ENCODE results near the gene NOTCH1. TPM values are rescaled to one million over a fixed set of nuclear protein-coding genes. Genes with fewer than 3 reads are reported as not detected.

The NOTCH1 gene
- total RNA-seq, 1 experiment from 2014 or later = 17.7 TPM

GRCh38 chr9:136494012-136494411 is 51.8 kb downstream of the NOTCH1 start:
- no peak overlapping the region for H3K4me3 Mint-ChIP-seq (ENCODE audit: low read depth, unreplicated experiment)
- H3K4me1 Mint-ChIP-seq (ENCODE audit: low read depth, unreplicated experiment) = no peaks in the 10 kb centered on the region
- no peaks in the 10 kb centered on the region for H3K36me3 Mint-ChIP-seq (ENCODE audit: insufficient read depth, unreplicated experiment)
- no TSS peak for BruUV-seq (replicated peaks)
- no peaks in the 10 kb centered on the region for H3K9me3 Mint-ChIP-seq (ENCODE audit: low read depth, unreplicated experiment)
- intact Hi-C loops (cut with micrococcal nuclease; ENCODE audit: unreplicated experiment) = no loop called here
- H3K27ac Mint-ChIP-seq (ENCODE audit: unreplicated experiment) = no peak overlapping the region
- TF ChIP-seq, protein P1, sequence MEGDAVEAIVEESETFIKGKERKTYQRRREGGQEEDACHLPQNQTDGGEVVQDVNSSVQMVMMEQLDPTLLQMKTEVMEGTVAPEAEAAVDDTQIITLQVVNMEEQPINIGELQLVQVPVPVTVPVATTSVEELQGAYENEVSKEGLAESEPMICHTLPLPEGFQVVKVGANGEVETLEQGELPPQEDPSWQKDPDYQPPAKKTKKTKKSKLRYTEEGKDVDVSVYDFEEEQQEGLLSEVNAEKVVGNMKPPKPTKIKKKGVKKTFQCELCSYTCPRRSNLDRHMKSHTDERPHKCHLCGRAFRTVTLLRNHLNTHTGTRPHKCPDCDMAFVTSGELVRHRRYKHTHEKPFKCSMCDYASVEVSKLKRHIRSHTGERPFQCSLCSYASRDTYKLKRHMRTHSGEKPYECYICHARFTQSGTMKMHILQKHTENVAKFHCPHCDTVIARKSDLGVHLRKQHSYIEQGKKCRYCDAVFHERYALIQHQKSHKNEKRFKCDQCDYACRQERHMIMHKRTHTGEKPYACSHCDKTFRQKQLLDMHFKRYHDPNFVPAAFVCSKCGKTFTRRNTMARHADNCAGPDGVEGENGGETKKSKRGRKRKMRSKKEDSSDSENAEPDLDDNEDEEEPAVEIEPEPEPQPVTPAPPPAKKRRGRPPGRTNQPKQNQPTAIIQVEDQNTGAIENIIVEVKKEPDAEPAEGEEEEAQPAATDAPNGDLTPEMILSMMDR (IDR thresholded peaks at IDR 0.05; ENCODE audit: unreplicated experiment) = no peak
- CTCF ChIA-PET = no interaction called here
- H3K27me3 Mint-ChIP-seq (ENCODE audit: unreplicated experiment) = no peaks in the 10 kb centered on the region
- no peak for DNase-seq

DNA sequence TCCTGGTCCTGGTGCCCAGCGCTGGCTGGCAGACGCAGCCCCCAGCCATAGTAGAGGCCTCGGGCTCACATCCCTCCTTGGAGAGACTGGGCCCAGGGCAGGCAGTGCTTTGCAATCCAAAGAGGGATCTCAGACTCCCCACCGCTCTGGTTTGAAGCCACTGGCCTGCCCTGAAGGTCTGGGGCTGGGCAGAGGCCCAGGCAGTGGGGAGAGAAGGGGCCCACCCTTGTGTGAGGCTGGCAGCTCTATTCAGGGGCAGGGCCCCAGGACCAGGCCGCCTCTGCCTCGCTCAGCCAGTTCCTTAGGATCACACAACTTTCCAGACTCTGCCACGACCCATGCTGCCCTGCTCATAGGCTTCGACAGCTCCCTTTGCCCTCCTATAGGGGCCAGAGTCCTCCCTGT is 52.3 kb downstream of the NOTCH1 start:
- BruUV-seq (replicated peaks) = no TSS peak
- CTCF ChIA-PET = no interaction called here
- intact Hi-C loops (cut with micrococcal nuclease; ENCODE audit: unreplicated experiment) = no loop called here
- no peak overlapping the region for H3K4me3 Mint-ChIP-seq (ENCODE audit: low read depth, unreplicated experiment)
- H3K9me3 Mint-ChIP-seq (ENCODE audit: low read depth, unreplicated experiment) = no peaks in the 10 kb centered on the region
- no peak for DNase-seq
- H3K27me3 Mint-ChIP-seq (ENCODE audit: unreplicated experiment) = no peaks in the 10 kb centered on the region
- no peaks in the 10 kb centered on the region for H3K4me1 Mint-ChIP-seq (ENCODE audit: low read depth, unreplicated experiment)
- H3K27ac Mint-ChIP-seq (ENCODE audit: unreplicated experiment) = no peak overlapping the region
- TF ChIP-seq, protein P1 (IDR thresholded peaks at IDR 0.05; ENCODE audit: unreplicated experiment) = no peak
- no peaks in the 10 kb centered on the region for H3K36me3 Mint-ChIP-seq (ENCODE audit: insufficient read depth, unreplicated experiment)

GRCh38 chr9:136492978-136493522 is 52.8 kb downstream of the NOTCH1 start:
- Mint-ChIP-seq H3K27me3 (ENCODE audit: unreplicated experiment) (peaks cover 3% of the 10 kb centered on the region), H3K4me3 (ENCODE audit: low read depth, unreplicated experiment) (no peak overlapping the region), H3K27ac (ENCODE audit: unreplicated experiment) (no peak overlapping the region), H3K36me3 (ENCODE audit: insufficient read depth, unreplicated experiment) (no peaks in the 10 kb centered on the region), H3K4me1 (ENCODE audit: low read depth, unreplicated experiment) (no peaks in the 10 kb centered on the region), H3K9me3 (ENCODE audit: low read depth, unreplicated experiment) (no peaks in the 10 kb centered on the region)
- intact Hi-C loops (cut with micrococcal nuclease; ENCODE audit: unreplicated experiment) = no loop called here
- CTCF ChIA-PET = no interaction called here
- TF ChIP-seq, protein P1 (IDR thresholded peaks at IDR 0.05; ENCODE audit: unreplicated experiment) = no peak
- DNase-seq = no peak
- no TSS peak for BruUV-seq (replicated peaks)

DNA sequence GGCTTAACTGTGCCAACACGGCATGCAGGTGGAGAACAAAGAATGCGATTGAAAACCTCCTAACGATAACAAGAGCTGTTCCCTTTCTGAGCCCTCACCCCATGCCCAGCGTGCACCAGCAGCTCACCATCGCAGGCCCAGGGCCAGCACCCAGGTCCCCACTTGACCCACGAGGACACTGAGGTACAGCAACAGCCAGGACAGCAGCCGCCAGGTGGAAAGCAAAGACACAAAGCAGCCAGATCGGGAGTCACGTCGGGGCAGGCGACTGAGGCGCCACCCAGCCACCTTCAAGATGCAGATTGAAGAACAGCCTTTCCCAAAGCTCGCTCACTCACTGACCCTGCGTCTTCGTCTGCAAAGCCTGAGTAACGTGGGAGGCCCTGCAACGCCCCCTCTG is 56.1 kb downstream of the NOTCH1 start:
- TF ChIP-seq, protein P1 (IDR thresholded peaks at IDR 0.05; ENCODE audit: unreplicated experiment) = no peak
- no TSS peak for BruUV-seq (replicated peaks)
- H3K4me3 Mint-ChIP-seq (ENCODE audit: low read depth, unreplicated experiment) = no peak overlapping the region
- CTCF ChIA-PET = interaction anchor here (0.7 to 2.7 kb wide), 2 partner anchors 142 to 607 kb away, joined by 4 to 11 read pairs; no protein-coding TSS in a partner anchor
- no peak overlapping the region for H3K27ac Mint-ChIP-seq (ENCODE audit: unreplicated experiment)
- intact Hi-C loops (cut with micrococcal nuclease; ENCODE audit: unreplicated experiment) = no loop called here
- peaks cover 5% of the 10 kb centered on the region for H3K36me3 Mint-ChIP-seq (ENCODE audit: insufficient read depth, unreplicated experiment)
- H3K9me3 Mint-ChIP-seq (ENCODE audit: low read depth, unreplicated experiment) = no peaks in the 10 kb centered on the region
- DNase-seq = no peak
- H3K4me1 Mint-ChIP-seq (ENCODE audit: low read depth, unreplicated experiment) = no peaks in the 10 kb centered on the region
- peaks cover 9% of the 10 kb centered on the region for H3K27me3 Mint-ChIP-seq (ENCODE audit: unreplicated experiment)
